GM19463 (cell line): ENCODE measurements around the gene FRMD6.

Experiments used
- ATAC-seq: cut with Tn5 transposase; IDR thresholded peaks from one replicate; pipeline ENCODE4 v1.9.1; 2021; ENCODE audit warnings: mild to moderate bottlenecking, moderate library complexity; ENCODE audit not compliant: unreplicated experiment

Gene FRMD6

GRCh38 chr14:51661504-51661903 lies 9.8 kb downstream of the FRMD6 start:
- no peak for ATAC-seq

GRCh38 chr14:51663783-51664326 lies 12.1 kb downstream of the FRMD6 start:
- no peak for ATAC-seq

GRCh38 chr14:51666070-51666469 lies 14.4 kb downstream of the FRMD6 start:
- no peak for ATAC-seq

DNA sequence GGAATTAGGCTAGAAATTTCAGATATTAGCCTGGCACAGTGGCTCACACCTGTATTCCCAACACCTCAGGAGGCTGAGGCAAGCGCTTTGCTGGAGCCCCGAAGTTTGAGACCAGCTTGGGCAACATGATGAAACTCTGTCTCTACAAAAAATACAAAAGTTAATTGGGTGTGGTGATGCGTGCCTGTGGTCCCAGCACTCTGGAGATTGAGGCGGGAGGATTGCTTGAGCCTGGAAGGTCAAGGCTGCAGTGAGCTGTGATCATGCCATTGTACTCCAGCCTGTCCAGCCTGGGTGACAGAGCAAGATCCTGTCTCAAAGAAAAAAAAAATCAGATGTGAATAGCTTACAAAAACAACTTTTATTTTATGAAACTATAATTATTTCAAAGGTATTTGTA lies 15.1 kb downstream of the FRMD6 start:
- no peak for ATAC-seq

DNA sequence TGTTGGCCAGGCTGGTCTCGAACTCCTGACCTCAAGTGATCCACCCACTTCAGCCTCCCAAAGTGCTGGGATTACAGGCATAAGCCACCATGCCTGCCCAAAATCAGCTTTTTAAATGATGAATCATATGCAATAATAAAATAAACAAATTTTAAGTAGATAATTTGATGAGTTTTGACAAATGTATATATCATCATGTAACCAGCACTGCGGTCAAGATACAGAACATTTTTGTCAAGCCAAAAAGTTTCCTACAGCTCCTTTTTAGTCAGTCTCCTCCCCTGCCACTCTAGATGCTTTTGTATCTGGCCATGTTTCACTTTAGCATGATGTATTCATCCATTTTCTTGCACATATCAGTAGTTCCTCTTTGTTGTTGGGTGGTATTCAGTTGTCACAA lies 17.2 kb downstream of the FRMD6 start:
- ATAC-seq: no peak

GRCh38 chr14:51674294-51675002 lies 22.7 kb downstream of the FRMD6 start:
- ATAC-seq: no peak

GRCh38 chr14:51676549-51676948 lies 24.8 kb downstream of the FRMD6 start:
- no peak for ATAC-seq

DNA sequence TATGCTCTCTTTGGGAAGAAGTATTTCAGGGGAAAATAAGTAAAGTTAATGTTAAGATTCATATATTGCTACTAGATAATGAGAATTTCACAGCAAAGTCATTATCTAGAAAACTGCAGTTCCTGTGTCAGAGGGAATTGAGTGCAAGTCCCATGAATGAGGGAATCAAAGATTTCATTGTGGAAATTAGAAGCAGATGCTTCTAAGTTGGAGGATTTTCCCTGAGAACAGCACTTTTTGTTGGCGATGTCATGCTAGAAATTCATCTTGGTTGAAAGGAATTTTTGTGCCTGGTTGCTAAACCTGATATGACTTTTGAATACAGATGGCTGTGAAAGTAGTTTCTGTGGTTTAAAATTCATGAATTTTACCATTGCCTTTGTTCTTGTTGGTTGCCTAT lies 25.6 kb downstream of the FRMD6 start:
- ATAC-seq: no peak

DNA sequence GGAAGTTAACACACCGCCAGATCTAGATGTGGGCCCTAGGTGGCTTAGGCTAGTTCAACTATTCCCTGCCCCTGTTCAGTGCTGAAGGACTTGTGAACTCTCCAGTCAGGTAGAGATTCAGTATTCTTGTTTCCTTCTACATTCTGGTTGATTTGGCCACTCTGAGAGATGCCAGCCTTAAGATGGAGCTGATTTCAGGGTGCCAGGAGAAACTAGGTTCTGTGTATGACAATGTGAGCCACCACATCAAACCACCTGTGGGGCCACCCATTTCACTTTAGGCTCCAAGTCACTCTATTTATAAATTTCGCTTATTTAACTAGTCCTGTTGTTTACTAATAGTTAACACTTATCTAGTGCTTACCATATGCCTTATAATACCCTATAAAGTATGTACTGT lies 26.0 kb downstream of the FRMD6 start:
- no peak for ATAC-seq

GRCh38 chr14:51680031-51680430 lies 28.3 kb downstream of the FRMD6 start:
- ATAC-seq: no peak

- no peak for ATAC-seq
Observed at GRCh38 chr14:51681411-51681810, 29.7 kb downstream of the FRMD6 start.

GRCh38 chr14:51682411-51682810 lies 30.7 kb downstream of the FRMD6 start:
- ATAC-seq: no peak

DNA sequence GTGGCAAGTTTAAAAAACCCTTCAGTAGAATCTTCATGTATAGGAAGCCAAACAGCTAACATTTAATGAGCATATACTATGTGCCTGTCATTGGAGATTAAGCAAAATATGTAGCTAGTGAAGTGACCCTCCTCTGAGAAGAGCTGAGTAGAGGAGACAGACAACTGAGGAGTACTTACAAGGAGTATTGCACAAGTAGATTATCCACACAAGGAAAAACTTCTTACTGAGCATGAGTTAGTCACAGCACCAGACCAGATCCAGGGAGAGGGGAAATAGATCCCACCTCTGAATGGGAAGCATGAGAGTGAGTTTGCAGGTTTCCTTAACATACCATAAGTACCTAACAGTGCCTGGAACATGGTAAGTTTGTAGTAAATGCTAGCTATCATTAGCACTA lies 33.0 kb downstream of the FRMD6 start:
- ATAC-seq: no peak

DNA sequence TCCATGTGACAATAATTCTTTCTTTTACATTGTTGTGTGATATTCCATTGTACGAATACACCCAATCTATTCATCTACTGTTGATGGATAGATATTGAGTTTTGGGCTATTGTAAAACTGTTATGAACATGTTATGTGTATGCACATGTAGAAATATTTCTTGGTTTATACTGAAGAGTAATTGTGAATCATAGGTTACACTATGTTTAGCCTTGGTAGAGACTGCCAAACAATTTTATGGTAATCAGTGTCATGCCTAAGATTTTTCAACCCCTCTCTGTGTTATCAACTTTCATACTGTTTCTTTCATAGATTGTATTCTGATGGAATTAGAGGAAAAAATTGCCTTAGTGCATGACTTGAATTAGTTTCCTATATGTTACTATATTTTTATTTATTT lies 39.5 kb downstream of the FRMD6 start:
- no peak for ATAC-seq

DNA sequence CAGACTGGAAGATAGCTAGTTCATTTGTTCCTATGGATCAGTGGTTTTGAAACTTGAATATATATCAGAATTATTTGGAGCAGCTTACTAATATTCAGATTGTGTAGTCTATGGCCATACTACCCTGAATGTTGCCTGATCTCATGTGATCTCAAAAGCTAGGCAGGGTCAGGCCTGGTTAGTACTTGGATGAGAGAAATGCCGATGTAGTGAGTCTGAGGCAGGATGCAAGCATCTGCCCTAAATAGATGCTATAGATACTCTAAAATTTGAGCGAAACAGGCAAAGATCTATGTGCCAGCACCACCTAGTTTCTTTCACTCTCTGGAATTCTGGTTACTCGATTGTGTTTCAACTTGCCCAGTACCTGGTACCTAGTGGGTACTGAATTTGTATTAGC lies 40.9 kb downstream of the FRMD6 start:
- ATAC-seq: no peak

DNA sequence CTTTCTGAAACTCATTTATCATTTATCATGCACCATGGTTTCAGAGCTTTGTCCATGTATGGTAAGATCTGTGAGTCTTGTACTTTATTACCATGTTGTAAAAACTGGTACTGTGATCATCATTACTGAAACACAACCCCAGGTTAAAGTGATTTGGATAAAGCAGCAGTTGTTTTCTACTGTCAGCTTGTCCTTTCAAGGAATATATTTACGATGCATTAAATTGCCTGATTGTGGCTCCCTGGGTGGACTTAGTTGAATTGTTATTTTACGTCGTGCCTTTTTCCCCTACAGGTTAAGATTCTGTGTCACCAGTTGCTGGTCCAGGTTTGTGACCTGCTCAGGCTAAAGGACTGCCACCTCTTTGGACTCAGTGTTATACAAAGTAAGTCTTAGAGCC lies 46.1 kb downstream of the FRMD6 start:
- ATAC-seq: no peak

DNA sequence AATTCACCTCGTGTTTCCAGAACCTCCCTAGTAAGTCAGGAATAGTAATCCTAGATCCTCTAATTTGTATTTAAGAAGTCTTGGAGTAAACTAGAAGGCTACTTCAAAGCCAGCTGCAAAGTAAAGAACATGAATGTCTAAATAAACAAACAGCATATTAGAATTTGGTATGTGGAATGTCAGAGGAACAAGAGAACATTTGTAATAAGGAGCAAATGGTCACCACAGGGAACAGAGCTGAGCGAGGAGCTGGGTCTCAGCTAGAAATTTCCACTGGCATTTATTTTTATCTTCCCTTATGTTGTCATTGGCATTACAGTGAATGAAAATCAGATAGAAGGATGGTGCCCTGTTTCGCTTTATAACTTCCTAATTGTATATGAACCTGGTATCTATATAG lies 50.2 kb downstream of the FRMD6 start:
- ATAC-seq: no peak

DNA sequence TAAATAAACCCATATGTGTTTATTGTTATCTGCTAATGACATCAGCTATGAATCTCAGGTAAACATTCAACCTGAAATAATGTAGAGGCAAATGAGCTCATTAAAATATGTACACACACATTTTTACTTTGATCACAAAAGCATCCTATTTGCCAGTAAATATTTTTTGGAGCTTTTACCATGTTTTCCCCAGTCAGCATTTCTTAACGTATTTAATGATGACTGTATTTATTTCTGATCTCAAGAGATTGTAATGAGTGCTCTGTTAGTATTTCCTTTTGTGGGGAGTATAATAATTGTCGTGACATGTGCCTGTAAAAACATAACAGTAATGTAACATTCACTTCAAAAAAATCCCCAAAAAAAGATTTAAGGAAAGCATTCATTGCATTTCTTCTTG lies 52.1 kb downstream of the FRMD6 start:
- ATAC-seq: no peak

DNA sequence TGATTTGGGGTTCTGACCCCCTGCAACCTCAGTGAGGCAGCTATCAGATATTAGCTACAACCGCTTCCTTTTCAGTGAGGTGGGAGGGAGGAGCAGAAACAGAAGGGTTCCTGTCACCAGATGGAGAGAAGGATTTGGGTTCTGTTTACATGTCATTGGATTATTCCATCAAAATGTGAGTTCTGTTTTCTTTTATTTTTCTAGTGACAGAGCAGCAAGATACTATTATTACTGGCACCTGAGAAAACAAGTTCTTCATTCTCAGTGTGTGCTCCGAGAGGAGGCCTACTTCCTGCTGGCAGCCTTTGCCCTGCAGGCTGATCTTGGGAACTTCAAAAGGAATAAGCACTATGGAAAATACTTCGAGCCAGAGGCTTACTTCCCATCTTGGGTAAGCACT lies 52.8 kb downstream of the FRMD6 start:
- no peak for ATAC-seq

DNA sequence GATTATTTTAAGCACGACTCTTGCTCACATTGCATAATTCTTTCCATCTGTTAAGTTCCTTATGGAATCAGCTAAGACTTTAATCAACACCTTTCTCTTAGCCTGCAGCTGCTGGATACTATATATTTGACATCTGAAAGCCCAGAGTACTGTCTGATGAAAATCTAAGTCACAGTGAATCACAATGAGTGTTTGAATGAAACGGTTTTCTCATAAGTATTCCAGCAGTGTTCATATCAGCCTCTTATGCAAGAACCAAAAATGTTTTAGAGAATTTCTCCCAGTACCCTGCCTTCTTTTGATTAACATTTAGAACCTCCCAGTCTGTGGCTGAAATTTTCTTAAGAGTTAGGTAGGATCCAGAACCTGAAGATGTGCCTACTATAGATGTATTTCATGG lies 55.6 kb downstream of the FRMD6 start:
- no peak for ATAC-seq

- ATAC-seq: no peak
Observed at GRCh38 chr14:51711505-51711904, 59.8 kb downstream of the FRMD6 start.

DNA sequence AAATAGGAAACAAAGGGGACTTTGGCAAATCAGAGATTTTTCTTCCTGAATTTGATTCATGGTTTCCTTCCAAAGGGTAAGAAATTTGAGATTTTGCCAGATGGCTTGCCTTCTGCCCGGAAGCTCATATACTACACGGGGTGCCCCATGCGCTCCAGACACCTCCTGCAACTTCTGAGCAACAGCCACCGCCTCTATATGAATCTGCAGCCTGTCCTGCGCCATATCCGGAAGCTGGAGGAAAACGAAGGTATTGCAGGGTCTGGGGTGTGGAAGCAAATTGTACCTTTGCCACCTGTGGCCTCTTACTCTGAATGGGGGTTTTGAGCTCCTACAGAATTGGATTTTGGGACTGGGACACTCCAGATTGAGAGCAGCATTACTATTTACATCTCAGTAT lies 63.5 kb downstream of the FRMD6 start:
- no peak for ATAC-seq

- no peak for ATAC-seq
Observed at GRCh38 chr14:51715742-51716141, 64.0 kb downstream of the FRMD6 start.
